NK-92 (cell line): ENCODE measurements around the gene TNC.

Experiments used
- DNase-seq: peaks from one replicate; lab custom pipeline; 2025; ENCODE audit not compliant: unreplicated experiment; lab: John Stamatoyannopoulos, UW

The TNC gene

GRCh38 chr9:115104908-115105307, 13.0 kb downstream of the TNC start:
- no peak for DNase-seq

GRCh38 chr9:115103746-115104477, 14.0 kb downstream of the TNC start:
- no peak for DNase-seq

DNA sequence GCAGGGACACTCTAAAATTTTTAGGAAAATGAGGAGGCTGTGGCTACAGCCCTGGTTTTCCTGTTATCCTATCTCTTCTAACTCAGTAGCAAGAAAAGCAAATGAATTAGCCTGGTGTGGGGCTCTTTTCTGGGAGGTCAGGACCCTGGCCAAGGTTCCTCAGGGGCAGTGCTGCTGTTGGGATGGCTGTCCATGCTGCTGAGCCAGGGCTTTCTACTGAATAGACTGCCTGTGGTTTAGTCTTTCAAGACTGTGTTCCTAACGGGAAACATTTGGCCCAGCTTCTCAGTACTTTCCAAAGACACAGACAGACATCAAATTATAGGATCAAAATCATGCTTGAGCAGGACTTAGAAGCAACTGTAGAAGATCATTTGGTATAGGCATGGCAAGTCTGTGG, 18.1 kb downstream of the TNC start:
- no peak for DNase-seq

DNA sequence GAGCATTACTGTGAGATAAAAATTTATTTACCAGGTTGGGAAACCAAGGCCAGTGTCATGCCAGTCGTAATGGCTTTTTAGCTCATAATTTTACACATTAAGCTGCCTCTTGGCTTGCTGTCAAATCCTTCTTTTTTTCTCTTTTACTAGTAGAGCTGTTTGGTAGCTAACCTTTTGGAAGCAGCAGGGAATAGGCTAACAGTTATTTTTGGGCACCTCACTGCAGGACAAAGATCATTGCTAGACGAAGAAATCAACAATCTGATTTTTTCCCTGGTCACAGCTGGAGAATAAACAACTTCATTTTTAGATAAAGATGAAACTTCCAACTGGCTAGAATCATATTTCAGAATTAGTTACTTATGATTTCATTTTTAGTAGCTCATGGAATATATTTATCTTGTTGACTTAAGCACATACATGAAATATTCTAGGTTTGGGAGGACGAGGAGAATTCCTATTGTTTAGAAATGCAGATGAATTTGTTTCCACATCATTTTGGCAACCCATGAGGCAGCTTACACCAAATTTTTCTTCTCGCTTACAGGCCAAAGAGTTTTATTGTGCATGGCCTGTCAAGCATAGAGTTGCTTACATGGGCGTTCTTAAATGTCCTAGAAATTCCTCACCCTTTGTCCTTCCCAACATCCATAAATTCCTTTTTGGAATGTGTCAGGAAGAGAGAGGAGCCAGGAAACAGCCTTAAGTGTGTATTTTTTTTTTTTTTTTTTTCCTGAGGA, 19.6 kb downstream of the TNC start:
- DNase-seq, result no peak

DNA sequence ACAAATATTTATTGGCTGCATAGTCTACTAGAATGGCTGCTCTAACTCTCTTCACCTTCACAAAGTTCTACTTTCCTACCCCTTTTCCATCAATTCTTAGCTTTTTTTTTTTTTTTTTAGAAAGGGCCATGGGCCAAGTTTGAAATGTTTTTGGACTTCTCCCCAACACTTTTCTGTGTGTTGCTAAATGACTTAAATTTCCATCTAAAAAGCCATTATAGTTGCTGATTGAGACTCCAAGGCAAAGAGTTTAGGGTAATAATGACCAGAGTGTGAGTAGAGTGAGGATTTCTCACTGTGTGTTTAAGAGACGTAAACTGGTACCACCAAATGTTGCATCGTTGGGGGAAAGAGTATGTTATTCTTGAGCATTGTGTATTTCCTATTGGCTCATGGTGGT, 24.4 kb downstream of the TNC start:
- no peak for DNase-seq

DNA sequence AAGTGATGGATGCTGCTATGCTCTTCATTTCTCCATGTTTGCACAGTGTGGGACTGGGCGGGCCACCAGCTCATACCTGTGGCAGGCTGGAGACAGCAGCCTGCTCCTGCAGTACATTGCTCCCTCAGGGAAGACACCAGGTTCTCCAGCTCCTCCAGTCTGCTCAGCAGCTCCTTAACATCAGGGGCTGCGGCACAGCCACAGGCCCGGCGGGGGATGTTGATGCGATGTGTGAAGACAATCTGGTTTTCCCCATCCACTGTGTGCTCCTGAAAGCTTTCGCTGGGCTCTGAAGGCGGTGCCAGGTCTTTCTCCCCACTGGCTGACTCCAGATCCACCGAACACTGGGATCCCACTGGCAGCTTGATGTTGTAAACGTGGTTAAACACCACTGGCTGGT, 27.5 kb downstream of the TNC start:
- no peak for DNase-seq

DNA sequence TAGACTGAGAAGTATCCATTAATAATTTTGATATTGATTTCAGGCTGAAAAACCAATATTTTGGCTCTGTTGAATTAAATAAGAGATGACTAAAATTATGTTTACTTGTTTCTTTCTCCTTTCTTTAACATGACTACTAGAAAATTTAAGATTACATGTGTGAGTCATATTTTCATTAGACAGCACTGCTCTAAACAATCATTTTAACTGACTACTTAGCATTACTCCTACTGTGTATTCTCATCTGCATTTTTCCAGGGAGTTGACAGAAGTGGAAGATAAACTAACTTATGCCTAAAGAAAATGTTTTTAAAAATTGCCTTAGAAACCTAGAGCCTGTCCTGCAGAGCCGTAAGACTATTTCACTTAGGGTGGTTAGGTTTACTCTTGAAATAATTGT, 29.1 kb downstream of the TNC start:
- no peak for DNase-seq

DNA sequence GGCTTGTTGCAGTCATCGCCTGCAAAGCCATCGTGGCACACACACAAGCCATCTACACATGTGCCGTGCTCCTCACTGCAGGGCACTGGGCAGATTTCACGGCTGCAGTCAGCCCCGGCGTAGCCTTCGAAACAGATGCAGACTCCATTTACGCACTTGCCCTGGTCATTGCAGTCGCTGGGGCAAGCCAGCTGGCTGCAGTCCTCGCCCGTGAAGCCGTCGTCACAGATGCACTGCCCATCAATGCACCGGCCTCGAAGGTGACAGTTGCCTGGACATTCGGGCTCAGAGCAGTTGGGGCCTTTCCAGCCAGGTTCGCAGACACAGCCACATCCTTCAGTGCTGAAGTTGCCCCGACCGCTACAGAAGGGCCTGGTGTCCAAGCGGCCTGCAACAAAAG, 31.1 kb downstream of the TNC start:
- no peak for DNase-seq

- DNase-seq, result no peak
Measured at GRCh38 chr9:115086461-115086860, 31.5 kb downstream of the TNC start.

- DNase-seq, result no peak
Measured at GRCh38 chr9:115085773-115086377, 32.1 kb downstream of the TNC start.

GRCh38 chr9:115084709-115085108, 33.2 kb downstream of the TNC start:
- DNase-seq, result no peak

- no peak for DNase-seq
Measured at GRCh38 chr9:115084157-115084556, 33.8 kb downstream of the TNC start.

GRCh38 chr9:115080242-115080641, 37.7 kb downstream of the TNC start:
- DNase-seq, result no peak

- no peak for DNase-seq
Measured at GRCh38 chr9:115079156-115079555, 38.8 kb downstream of the TNC start.

DNA sequence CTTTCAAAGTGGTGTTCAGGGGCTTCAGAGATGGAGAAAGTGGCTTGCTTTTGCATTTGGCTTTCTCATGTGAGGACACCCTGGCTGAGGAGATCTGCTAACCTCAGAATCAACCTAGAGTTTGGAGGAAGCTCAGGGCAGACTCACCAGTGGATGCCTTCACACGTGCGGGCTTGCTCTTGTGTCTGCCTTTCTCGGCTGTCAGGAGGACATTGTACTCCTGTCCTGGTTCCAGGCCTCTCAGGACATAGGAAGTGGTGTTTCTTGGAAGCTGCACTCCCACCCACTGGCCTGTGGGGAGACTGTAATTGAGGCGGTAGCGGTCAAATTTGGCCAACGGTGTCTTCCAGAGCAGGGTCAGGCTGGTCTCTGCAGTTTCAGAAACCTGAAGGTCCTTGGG, 44.5 kb downstream of the TNC start:
- DNase-seq, result no peak

GRCh38 chr9:115071176-115071575, 46.8 kb downstream of the TNC start:
- no peak for DNase-seq

- DNase-seq, result no peak
Measured at GRCh38 chr9:115069771-115070170, 48.2 kb downstream of the TNC start.

DNA sequence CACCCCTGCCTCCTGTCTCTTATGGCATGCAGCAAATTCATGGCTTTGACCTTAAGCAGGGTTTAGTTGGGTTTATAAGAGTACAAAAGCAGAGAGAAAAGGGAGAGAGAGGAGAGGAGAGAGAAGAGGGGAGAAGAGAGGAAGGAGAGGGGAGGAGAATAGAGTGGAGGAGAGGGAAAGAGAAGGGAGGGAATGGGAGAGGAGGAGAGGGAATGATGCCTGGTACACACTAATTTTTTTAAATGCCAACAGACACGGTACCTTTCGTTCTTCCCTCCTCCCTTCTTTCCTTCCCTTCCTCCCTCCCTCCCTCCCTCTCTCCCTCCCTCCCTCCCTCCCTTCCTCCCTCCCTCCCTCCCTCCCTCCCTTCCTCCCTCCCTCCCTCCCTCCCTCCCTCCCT, 48.7 kb downstream of the TNC start:
- no peak for DNase-seq

DNA sequence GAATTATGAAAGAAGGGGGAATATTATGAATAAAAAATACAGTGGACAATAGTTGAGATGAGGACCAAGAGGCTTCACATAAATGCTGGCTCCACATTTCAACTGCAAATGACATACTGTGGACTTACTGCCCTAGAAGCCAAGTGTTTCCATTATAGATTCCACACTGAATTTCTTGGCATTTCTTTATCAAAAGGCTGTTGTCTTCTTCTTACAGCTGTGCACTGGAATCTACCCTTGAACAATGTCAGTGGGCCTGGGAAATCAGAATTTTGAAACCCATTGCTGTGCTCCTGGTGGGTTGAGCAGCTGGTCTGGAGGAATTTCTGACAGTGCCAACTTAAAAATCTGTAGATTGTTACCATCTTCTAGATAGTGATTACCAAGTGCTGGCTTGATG, 49.9 kb downstream of the TNC start:
- no peak for DNase-seq

DNA sequence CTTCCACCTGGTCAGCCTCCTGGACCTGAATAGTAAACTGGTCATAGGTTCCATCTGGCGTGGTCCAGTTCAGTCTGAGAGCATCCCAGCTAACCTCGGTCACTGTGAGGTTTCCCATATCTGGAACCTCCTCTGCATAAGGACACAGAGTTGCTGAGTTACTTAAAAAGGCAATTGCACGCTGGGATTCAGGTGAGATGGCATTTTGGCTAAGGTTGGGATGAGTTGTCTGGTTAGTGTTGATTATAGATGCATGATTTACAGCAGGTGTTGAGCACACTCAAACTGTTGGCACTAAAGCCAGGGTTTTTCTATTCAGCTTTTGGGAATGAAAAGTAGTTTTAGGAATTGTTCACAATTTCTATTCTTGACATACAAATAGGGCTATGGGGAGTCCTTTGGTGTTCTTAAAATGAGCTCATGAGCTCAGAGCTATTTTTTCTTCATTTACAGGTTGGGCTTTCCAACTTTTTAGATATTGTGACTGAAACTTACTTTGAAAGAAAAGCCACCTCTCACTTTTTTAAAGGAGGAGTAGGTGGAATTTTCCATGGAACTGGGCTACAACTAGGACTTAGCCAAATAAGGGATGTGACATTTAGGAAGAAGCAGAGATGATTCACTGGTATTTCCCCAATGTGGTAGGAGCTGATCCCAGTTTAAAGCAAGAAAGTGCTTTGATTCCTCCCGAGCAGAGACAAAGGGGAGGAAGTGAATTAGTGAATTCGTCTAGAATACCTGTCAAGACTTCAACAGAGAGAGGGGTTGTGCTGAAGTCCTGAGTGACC, 54.7 kb downstream of the TNC start:
- no peak for DNase-seq

- DNase-seq, result no peak
Measured at GRCh38 chr9:115058684-115059315, 59.2 kb downstream of the TNC start.
